Chondrocyte (in vitro differentiated cells): ENCODE data around the gene CPXM2. TPM values are rescaled to one million over a fixed set of nuclear protein-coding genes. Genes with fewer than 3 reads are reported as not detected.
"Not testable (repeated sequence)": the region's sequence is repeated elsewhere in the genome, so short reads cannot be mapped to it uniquely, and the experiment has no call there.

Experiments used
- DNase-seq: peaks from one replicate; pipeline ENCODE4 v3.0.0; 2021; ENCODE audit warnings: mixed read lengths, low spot score
- H3K27ac Mint-ChIP-seq: one replicate; pipeline ENCODE4 v1.8.0; 2021; ENCODE audit warnings: mild to moderate bottlenecking, moderate library complexity, mixed read lengths; ENCODE audit not compliant: unreplicated experiment
- H3K27me3 Mint-ChIP-seq: 2 replicates; pipeline ENCODE4 v1.8.0; 2021; ENCODE audit warnings: low read depth, mixed read lengths
- H3K36me3 Mint-ChIP-seq: 2 replicates; pipeline ENCODE4 v1.8.0; 2021; ENCODE audit warnings: low read depth, mixed read lengths
- H3K4me1 Mint-ChIP-seq: 2 replicates; pipeline ENCODE4 v1.8.0; 2021; ENCODE audit warnings: low read depth, mild to moderate bottlenecking, mixed read lengths
- H3K4me3 Mint-ChIP-seq: one replicate; pipeline ENCODE4 v1.8.0; 2021; ENCODE audit warnings: mild to moderate bottlenecking, moderate library complexity, mixed read lengths; ENCODE audit not compliant: unreplicated experiment
- H3K9me3 Mint-ChIP-seq: 2 replicates; pipeline ENCODE4 v1.8.0; 2021; ENCODE audit warnings: low read depth, mixed read lengths
- CTCF ChIP-seq: fragments of 200-600 bp; sonication (generic); IDR thresholded peaks from 2 replicates; pipeline ENCODE4 v1.5.0; 2021; ENCODE audit warnings: antibody characterized with exemption, mild to moderate bottlenecking, moderate library complexity
- total RNA-seq: library from RNA; stranded (reverse); gene quantifications from 3 replicates; pipeline ENCODE4 v1.2.1, GENCODE V29; 2021

Gene CPXM2
- total RNA-seq, 1 donor from 2014 or later = not detected

DNA sequence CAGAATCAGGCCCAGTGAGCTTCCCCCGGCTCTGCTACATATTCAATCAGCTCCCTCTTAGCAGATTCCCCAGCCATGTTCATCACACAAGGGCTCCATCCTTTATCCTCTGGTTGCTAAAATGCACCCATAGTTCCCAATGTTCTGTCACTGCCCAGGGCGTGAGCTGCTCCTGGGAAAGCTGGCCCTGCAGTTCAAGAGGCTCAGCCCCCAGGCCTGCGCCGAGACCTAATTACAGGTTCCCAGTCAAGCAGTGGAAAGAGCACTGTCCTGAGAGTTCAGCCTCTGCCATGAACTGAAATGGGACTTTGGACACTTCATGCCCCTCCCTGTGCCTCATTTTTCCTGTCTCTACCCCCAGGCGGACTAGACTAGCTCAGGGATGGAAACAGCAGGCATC, 149.9 kb downstream of the CPXM2 start:
- H3K27me3 Mint-ChIP-seq = peaks cover 9% of the 10 kb centered on the region
- H3K4me1 Mint-ChIP-seq = no peaks in the 10 kb centered on the region
- no peaks in the 10 kb centered on the region for H3K36me3 Mint-ChIP-seq
- no peak overlapping the region for H3K27ac Mint-ChIP-seq
- TF ChIP-seq CTCF = no peak
- peaks cover 3% of the 10 kb centered on the region for H3K9me3 Mint-ChIP-seq
- H3K4me3 Mint-ChIP-seq = no peak overlapping the region
- no peak for DNase-seq

- Mint-ChIP-seq H3K4me3 (no peak overlapping the region), H3K27ac (no peak overlapping the region), H3K4me1 (no peaks in the 10 kb centered on the region), H3K9me3 (peaks cover 3% of the 10 kb centered on the region), H3K27me3 (peaks cover 5% of the 10 kb centered on the region), H3K36me3 (no peaks in the 10 kb centered on the region)
- DNase-seq = no peak
- no peak for TF ChIP-seq CTCF
These were observed 150.5 kb downstream of the CPXM2 start for GRCh38 chr10:123741146-123741545.

GRCh38 chr10:123736917-123737316, 154.7 kb downstream of the CPXM2 start:
- H3K36me3 Mint-ChIP-seq, H3K4me1 Mint-ChIP-seq, H3K4me3 Mint-ChIP-seq, H3K27ac Mint-ChIP-seq, H3K27me3 Mint-ChIP-seq, DNase-seq: not testable (repeated sequence)
- H3K9me3 Mint-ChIP-seq = peaks cover 20% of the 10 kb centered on the region

DNA sequence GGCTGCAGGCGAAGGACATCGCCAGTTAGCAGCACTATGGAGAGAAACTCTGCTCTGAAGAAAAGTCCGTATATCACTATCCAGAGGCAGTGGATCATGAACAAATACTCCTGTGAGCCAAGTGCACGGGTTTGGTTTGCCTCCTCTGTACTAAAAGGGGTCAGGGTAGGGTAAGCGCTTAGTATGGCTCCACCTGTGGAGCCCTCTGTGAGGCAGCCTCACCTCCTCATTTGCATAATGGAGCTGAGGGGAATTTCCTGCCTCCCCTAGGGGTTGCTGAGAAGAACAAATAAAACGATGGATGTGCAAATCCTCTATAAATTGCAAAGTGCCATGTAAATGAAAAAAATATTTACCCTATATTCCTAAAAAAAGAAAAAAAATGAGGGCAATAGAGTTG, 162.1 kb downstream of the CPXM2 start:
- no peaks in the 10 kb centered on the region for H3K36me3 Mint-ChIP-seq
- no peak overlapping the region for H3K4me3 Mint-ChIP-seq
- H3K4me1 Mint-ChIP-seq = no peaks in the 10 kb centered on the region
- no peak for DNase-seq
- H3K9me3 Mint-ChIP-seq = peaks cover 20% of the 10 kb centered on the region
- no peak for TF ChIP-seq CTCF
- no peaks in the 10 kb centered on the region for H3K27me3 Mint-ChIP-seq
- H3K27ac Mint-ChIP-seq = no peak overlapping the region

DNA sequence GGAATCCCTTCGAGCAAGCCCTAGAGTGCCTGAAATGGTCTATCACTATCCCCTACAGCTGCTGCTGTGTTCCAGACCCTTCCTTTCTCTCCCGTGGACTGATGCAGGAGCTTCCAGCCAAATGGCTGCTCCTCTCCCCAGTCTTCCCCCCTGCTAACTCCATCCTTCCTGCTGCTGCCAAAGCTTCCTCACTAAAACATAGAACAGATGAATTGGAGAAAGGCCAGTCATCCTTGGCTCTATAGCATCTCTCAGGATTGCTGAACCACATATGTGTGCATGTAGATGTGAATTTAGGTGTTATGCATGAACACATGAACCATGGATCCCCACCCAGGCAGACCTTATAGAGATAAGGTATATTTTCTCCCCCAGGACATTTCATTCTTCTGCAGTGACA, 164.8 kb downstream of the CPXM2 start:
- Mint-ChIP-seq H3K9me3 (peaks cover 10% of the 10 kb centered on the region), H3K27me3 (no peaks in the 10 kb centered on the region)
- no peak for TF ChIP-seq CTCF

GRCh38 chr10:123726381-123726780, 165.2 kb downstream of the CPXM2 start:
- no peak for DNase-seq
- Mint-ChIP-seq H3K36me3 (no peaks in the 10 kb centered on the region), H3K4me3 (no peak overlapping the region), H3K9me3 (peaks cover 8% of the 10 kb centered on the region), H3K27me3 (no peaks in the 10 kb centered on the region), H3K27ac (no peak overlapping the region), H3K4me1 (no peaks in the 10 kb centered on the region)
- TF ChIP-seq CTCF = no peak

More for the DNA sequence above, 164.8 kb downstream of the CPXM2 start:
- Mint-ChIP-seq H3K36me3 (no peaks in the 10 kb centered on the region), H3K4me1 (no peaks in the 10 kb centered on the region), H3K4me3 (no peak overlapping the region), H3K27ac (no peak overlapping the region)
- no peak for DNase-seq
